Testis (tissue), 2 donors: Measurements from ENCODE around the gene FBXL17.

Experiments used
- POLR2A ChIP-seq: fragments of 450-650 bp; IDR thresholded peaks from one replicate; pipeline ENCODE4 v1.6.1; 2017; ENCODE audit warnings: antibody characterized with exemption, mild to moderate bottlenecking, moderate library complexity
- TF ChIP-seq, protein P1 (sequence below), 3 experiments: fragments of 450-650 bp in 2 of 3; fragments of 200-600 bp in 1 of 3; sonication (generic) in 1 of 3; IDR thresholded peaks; one replicate each; pipeline ENCODE4 v1.5.1; 2016 to 2019; ENCODE audit warnings: antibody characterized with exemption in 3 of 3, mild to moderate bottlenecking in 2 of 3, moderate library complexity in 1 of 3

DNA sequence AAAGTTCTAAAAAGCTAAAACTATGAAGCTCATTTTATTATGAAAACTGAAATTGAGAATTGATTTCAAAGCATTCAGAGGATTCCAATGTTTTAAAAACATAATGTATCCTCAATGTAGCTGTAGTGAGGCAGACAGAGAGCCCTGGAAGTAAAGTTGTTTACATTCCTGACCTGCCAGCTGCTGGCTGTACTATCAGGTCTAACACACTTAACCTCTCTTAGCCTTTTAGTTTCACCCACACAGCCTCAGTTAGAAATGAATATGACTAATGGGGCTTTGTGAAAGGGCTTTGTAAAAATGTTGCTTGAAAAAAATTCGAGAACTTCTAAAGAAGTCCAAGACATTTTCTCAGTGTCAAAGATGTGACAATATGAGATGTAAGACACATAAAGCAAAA lies 122.6 kb downstream of the FBXL17 start:
- TF ChIP-seq, protein P1, sequence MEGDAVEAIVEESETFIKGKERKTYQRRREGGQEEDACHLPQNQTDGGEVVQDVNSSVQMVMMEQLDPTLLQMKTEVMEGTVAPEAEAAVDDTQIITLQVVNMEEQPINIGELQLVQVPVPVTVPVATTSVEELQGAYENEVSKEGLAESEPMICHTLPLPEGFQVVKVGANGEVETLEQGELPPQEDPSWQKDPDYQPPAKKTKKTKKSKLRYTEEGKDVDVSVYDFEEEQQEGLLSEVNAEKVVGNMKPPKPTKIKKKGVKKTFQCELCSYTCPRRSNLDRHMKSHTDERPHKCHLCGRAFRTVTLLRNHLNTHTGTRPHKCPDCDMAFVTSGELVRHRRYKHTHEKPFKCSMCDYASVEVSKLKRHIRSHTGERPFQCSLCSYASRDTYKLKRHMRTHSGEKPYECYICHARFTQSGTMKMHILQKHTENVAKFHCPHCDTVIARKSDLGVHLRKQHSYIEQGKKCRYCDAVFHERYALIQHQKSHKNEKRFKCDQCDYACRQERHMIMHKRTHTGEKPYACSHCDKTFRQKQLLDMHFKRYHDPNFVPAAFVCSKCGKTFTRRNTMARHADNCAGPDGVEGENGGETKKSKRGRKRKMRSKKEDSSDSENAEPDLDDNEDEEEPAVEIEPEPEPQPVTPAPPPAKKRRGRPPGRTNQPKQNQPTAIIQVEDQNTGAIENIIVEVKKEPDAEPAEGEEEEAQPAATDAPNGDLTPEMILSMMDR (IDR thresholded peaks at IDR 0.05): no peak
- no peak for TF ChIP-seq POLR2A
